ENCODE results near the gene FOSL1.

- TF ChIP-seq CTCF (IDR thresholded peaks at IDR 0.05 in 2 of 3, conservative IDR thresholded peaks at IDR 0.05 in 1 of 3; ENCODE audit: borderline replicate concordance in 1 of 3, insufficient read depth in 1 of 3, low read depth in 2 of 3, low read length in 2 of 3) (no peak), SP1 (IDR thresholded peaks at IDR 0.05; ENCODE audit: low read depth) (no peak), ATF3 (IDR thresholded peaks at IDR 0.05) (no peak), ZNF274 (IDR thresholded peaks at IDR 0.05; ENCODE audit: low read depth, low read length) (no peak), EZH2phosphoT487 (IDR thresholded peaks at IDR 0.05; ENCODE audit: borderline replicate concordance) (no peak)
Observed at GRCh38 chr11:65937766-65938165, 37.6 kb upstream of the FOSL1 start.
